ENCODE results near the gene CD38. TPM values are rescaled to one million over a fixed set of nuclear protein-coding genes. Genes with fewer than 3 reads are reported as not detected.

Gene CD38
- total and polyA plus RNA-seq, 5 donors from 2014 or later: 4.8 to 14.5 (median 6.4) TPM

- Histone ChIP-seq H3K9me3 (ENCODE audit: control insufficient read depth in 2 of 2, low read length in 2 of 2) (no peaks in the 10 kb centered on the region), H3K4me3 (ENCODE audit: low read depth, low read length) (no peak overlapping the region), H3K36me3 (ENCODE audit: control insufficient read depth, insufficient read depth, low read length) (no peaks in the 10 kb centered on the region), H3K27me3 (ENCODE audit: control insufficient read depth, insufficient read depth, low read length) (peaks cover 3% of the 10 kb centered on the region), H3K4me1 (ENCODE audit: control insufficient read depth, insufficient read depth, low read length, poor library complexity, severe bottlenecking) (no peaks in the 10 kb centered on the region), H3K27ac (ENCODE audit: insufficient read depth, low read length, poor library complexity, severe bottlenecking) (no peak overlapping the region)
- ATAC-seq (ENCODE audit: low read depth in 2 of 2): no peak
- H3K27ac Mint-ChIP-seq: no peak overlapping the region
- no peaks in the 10 kb centered on the region for H3K36me3 Mint-ChIP-seq
- H3K9me3 Mint-ChIP-seq: peaks cover 0 to 5% (median 0%) of the 10 kb centered on the region in 7 donors
- no peaks in the 10 kb centered on the region for H3K4me1 Mint-ChIP-seq
- DNase-seq: no peak
- H3K27me3 Mint-ChIP-seq: peaks cover 26% of the 10 kb centered on the region
- peak overlapping the region in 1 of 4 donors; percentile 47 for H3K4me3 Mint-ChIP-seq
Observed at GRCh38 chr4:15873117-15873516, 95.0 kb downstream of the CD38 start.

- Mint-ChIP-seq H3K27me3 (peaks cover 26% of the 10 kb centered on the region), H3K4me1 (no peaks in the 10 kb centered on the region)
Observed at GRCh38 chr4:15874671-15875070, 96.5 kb downstream of the CD38 start.

DNA sequence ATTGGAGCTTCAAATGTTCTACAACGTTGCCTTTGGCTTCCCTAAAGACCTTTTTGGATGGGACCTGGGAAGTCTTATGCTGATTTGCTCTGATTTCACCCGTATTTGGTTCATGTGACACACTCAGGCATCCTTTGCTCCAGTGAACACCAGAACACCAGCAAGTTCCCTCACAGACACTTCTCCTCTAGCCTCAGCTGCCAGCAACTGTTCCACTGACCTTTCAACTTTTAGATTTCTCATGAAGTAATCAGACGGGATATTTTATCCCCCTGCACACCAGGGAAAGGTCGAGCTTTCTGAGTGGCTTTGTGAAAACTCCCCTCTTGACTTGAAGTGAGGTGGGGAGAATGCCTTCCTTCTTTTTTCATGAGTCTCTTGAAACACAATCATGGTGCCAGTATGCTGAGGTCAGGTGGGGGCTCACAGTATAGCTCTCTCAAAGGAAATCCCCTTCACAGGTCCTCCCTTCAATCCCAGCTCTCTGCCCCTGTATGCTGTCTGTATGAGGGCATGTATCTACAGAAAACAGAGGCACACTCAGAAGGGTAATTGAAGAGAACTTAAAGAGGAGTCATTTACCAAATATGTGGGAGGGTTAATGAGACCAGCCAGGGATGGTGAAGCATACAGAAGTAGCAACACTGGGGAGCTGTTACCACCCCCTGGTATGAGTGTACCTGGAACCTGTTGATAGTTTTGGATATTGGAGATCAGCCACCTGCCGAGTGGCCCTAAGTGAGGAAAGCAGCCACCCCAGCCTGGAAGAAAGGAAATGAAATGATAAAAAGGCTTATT is 97.7 kb downstream of the CD38 start:
- Mint-ChIP-seq H3K27me3 (peaks cover 26% of the 10 kb centered on the region), H3K27ac (no peak overlapping the region), H3K4me3 (no peak overlapping the region), H3K9me3 (peaks cover 0 to 6% (median 0%) of the 10 kb centered on the region in 7 donors), H3K36me3 (no peaks in the 10 kb centered on the region), H3K4me1 (no peaks in the 10 kb centered on the region)
- ATAC-seq (ENCODE audit: low read depth in 2 of 2) (no peak), DNase-seq (no peak)
- Histone ChIP-seq H3K9me3 (ENCODE audit: control insufficient read depth in 2 of 2, low read length in 2 of 2) (no peaks in the 10 kb centered on the region), H3K27me3 (ENCODE audit: control insufficient read depth, insufficient read depth, low read length) (no peaks in the 10 kb centered on the region), H3K36me3 (ENCODE audit: control insufficient read depth, insufficient read depth, low read length) (no peaks in the 10 kb centered on the region), H3K4me1 (ENCODE audit: control insufficient read depth, insufficient read depth, low read length, poor library complexity, severe bottlenecking) (no peaks in the 10 kb centered on the region), H3K27ac (ENCODE audit: insufficient read depth, low read length, poor library complexity, severe bottlenecking) (no peak overlapping the region), H3K4me3 (ENCODE audit: low read depth, low read length) (no peak overlapping the region)

More at GRCh38 chr4:15874671-15875070, 96.5 kb downstream of the CD38 start:
- DNase-seq: no peak
- Mint-ChIP-seq H3K27ac (no peak overlapping the region), H3K4me3 (no peak overlapping the region), H3K9me3 (peaks cover 0 to 6% (median 0%) of the 10 kb centered on the region in 7 donors), H3K36me3 (no peaks in the 10 kb centered on the region)
- H3K4me3 ChIP-seq (ENCODE audit: low read depth, low read length): no peak overlapping the region
- H3K9me3 ChIP-seq (ENCODE audit: control insufficient read depth in 2 of 2, low read length in 2 of 2): no peaks in the 10 kb centered on the region
- H3K27ac ChIP-seq (ENCODE audit: insufficient read depth, low read length, poor library complexity, severe bottlenecking): no peak overlapping the region
- H3K36me3 ChIP-seq (ENCODE audit: control insufficient read depth, insufficient read depth, low read length): no peaks in the 10 kb centered on the region
- no peaks in the 10 kb centered on the region for H3K4me1 ChIP-seq (ENCODE audit: control insufficient read depth, insufficient read depth, low read length, poor library complexity, severe bottlenecking)
- H3K27me3 ChIP-seq (ENCODE audit: control insufficient read depth, insufficient read depth, low read length): no peaks in the 10 kb centered on the region
- ATAC-seq (ENCODE audit: low read depth in 2 of 2): no peak

DNA sequence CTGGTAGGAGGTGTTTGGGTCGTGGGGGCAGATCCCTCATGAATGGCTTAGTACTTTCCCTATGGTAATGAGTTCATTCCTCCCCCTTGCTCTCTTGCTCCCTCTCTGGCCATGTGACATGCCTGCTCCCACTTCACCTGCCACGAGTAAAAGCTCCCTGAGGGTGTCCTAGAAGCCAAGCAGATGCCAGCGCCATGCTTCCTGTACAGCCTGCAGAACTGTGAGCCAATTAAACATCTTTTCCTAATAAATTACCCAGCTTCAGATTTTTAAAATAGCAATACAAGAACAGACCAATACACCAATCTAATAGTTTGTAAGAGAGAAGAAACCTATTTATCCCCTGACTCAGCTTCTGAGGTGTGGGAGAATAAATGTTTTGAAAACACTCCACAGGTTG is 99.9 kb downstream of the CD38 start:
- no peak overlapping the region for H3K27ac Mint-ChIP-seq
- Histone ChIP-seq H3K27me3 (ENCODE audit: control insufficient read depth, insufficient read depth, low read length) (no peaks in the 10 kb centered on the region), H3K36me3 (ENCODE audit: control insufficient read depth, insufficient read depth, low read length) (no peaks in the 10 kb centered on the region), H3K4me1 (ENCODE audit: control insufficient read depth, insufficient read depth, low read length, poor library complexity, severe bottlenecking) (no peaks in the 10 kb centered on the region), H3K4me3 (ENCODE audit: low read depth, low read length) (no peak overlapping the region), H3K27ac (ENCODE audit: insufficient read depth, low read length, poor library complexity, severe bottlenecking) (no peak overlapping the region), H3K9me3 (ENCODE audit: control insufficient read depth in 2 of 2, low read length in 2 of 2) (no peaks in the 10 kb centered on the region)
- H3K36me3 Mint-ChIP-seq: no peaks in the 10 kb centered on the region
- peaks cover 0 to 6% (median 0%) of the 10 kb centered on the region in 7 donors for H3K9me3 Mint-ChIP-seq
- ATAC-seq (ENCODE audit: low read depth in 2 of 2) (no peak), DNase-seq (no peak)
- no peaks in the 10 kb centered on the region for H3K4me1 Mint-ChIP-seq
- peaks cover 21% of the 10 kb centered on the region for H3K27me3 Mint-ChIP-seq
- H3K4me3 Mint-ChIP-seq: no peak overlapping the region

- Mint-ChIP-seq H3K27me3 (peaks cover 10% of the 10 kb centered on the region), H3K27ac (peak overlapping the region in 1 of 3 donors; percentile 6), H3K9me3 (peaks cover 0 to 6% (median 0%) of the 10 kb centered on the region in 7 donors), H3K4me1 (no peaks in the 10 kb centered on the region), H3K4me3 (no peak overlapping the region), H3K36me3 (no peaks in the 10 kb centered on the region)
- ATAC-seq (ENCODE audit: low read depth in 2 of 2) (no peak), DNase-seq (no peak)
- H3K27ac ChIP-seq (ENCODE audit: insufficient read depth, low read length, poor library complexity, severe bottlenecking): no peak overlapping the region
- no peak overlapping the region for H3K4me3 ChIP-seq (ENCODE audit: low read depth, low read length)
- H3K9me3 ChIP-seq (ENCODE audit: control insufficient read depth in 2 of 2, low read length in 2 of 2): no peaks in the 10 kb centered on the region
- H3K27me3 ChIP-seq (ENCODE audit: control insufficient read depth, insufficient read depth, low read length): peaks cover 5% of the 10 kb centered on the region
- H3K36me3 ChIP-seq (ENCODE audit: control insufficient read depth, insufficient read depth, low read length): no peaks in the 10 kb centered on the region
- H3K4me1 ChIP-seq (ENCODE audit: control insufficient read depth, insufficient read depth, low read length, poor library complexity, severe bottlenecking): no peaks in the 10 kb centered on the region
Observed at GRCh38 chr4:15881820-15882219, 103.7 kb downstream of the CD38 start.

- H3K36me3 ChIP-seq (ENCODE audit: control insufficient read depth, insufficient read depth, low read length): no peaks in the 10 kb centered on the region
- H3K27me3 ChIP-seq (ENCODE audit: control insufficient read depth, insufficient read depth, low read length): peaks cover 5% of the 10 kb centered on the region
- H3K27me3 Mint-ChIP-seq: peaks cover 5% of the 10 kb centered on the region
- no peaks in the 10 kb centered on the region for H3K4me1 ChIP-seq (ENCODE audit: control insufficient read depth, insufficient read depth, low read length, poor library complexity, severe bottlenecking)
- peak overlapping the region in 1 of 3 donors; percentile 87 for H3K27ac Mint-ChIP-seq
- peaks cover 0 to 6% (median 0%) of the 10 kb centered on the region in 7 donors for H3K9me3 Mint-ChIP-seq
- DNase-seq (peak; percentile 15 to 74 (median 40)), ATAC-seq (ENCODE audit: low read depth in 2 of 2) (peak; percentile 50 to 58)
- no peak overlapping the region for H3K27ac ChIP-seq (ENCODE audit: insufficient read depth, low read length, poor library complexity, severe bottlenecking)
- H3K9me3 ChIP-seq (ENCODE audit: control insufficient read depth in 2 of 2, low read length in 2 of 2): no peaks in the 10 kb centered on the region
- H3K4me1 Mint-ChIP-seq: no peaks in the 10 kb centered on the region
- no peaks in the 10 kb centered on the region for H3K36me3 Mint-ChIP-seq
- no peak overlapping the region for H3K4me3 Mint-ChIP-seq
- H3K4me3 ChIP-seq (ENCODE audit: low read depth, low read length): no peak overlapping the region
Observed at GRCh38 chr4:15882675-15883086, 104.6 kb downstream of the CD38 start.

DNA sequence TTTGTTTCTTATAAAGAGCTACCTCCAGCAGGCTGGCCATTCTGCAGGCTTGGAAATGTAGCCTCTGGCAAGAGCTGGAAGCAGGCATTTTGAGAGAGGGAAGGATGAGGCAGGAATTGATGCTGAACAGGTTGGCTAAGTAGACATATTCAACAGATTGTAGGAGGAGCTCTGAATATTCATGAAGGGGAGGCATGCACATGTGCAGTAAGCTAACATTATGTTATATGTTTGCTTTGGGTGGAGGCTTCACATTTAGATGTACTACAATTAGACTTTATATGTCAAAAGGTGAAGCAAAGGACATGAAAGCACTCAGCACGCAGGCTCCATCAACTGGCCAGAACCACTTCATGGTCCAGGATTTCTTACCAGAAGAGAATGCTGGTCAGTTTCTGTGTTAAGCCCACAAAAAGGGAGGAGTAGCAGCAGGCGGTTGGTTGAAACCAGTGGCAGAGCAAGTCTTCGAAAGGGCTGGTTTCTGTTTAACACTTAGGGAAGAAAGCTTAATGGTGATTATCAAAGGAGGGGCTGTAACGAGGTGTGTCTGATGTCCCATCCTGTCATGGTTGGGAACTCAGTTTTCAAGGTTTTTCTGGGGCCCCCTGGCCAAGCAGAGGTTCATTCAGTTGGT is 105.6 kb downstream of the CD38 start:
- Mint-ChIP-seq H3K4me3 (no peak overlapping the region), H3K27ac (no peak overlapping the region), H3K27me3 (peaks cover 5% of the 10 kb centered on the region), H3K36me3 (no peaks in the 10 kb centered on the region), H3K9me3 (peaks cover 0 to 2% (median 0%) of the 10 kb centered on the region in 7 donors), H3K4me1 (no peaks in the 10 kb centered on the region)
- DNase-seq (no peak), ATAC-seq (ENCODE audit: low read depth in 2 of 2) (no peak)
- Histone ChIP-seq H3K27ac (ENCODE audit: insufficient read depth, low read length, poor library complexity, severe bottlenecking) (no peak overlapping the region), H3K27me3 (ENCODE audit: control insufficient read depth, insufficient read depth, low read length) (peaks cover 5% of the 10 kb centered on the region), H3K36me3 (ENCODE audit: control insufficient read depth, insufficient read depth, low read length) (no peaks in the 10 kb centered on the region), H3K9me3 (ENCODE audit: control insufficient read depth in 2 of 2, low read length in 2 of 2) (no peaks in the 10 kb centered on the region), H3K4me1 (ENCODE audit: control insufficient read depth, insufficient read depth, low read length, poor library complexity, severe bottlenecking) (no peaks in the 10 kb centered on the region), H3K4me3 (ENCODE audit: low read depth, low read length) (no peak overlapping the region)
